Daoy (cell line): ENCODE data around the gene METTL5. TPM values are rescaled to one million over a fixed set of nuclear protein-coding genes. Genes with fewer than 3 reads are reported as not detected.
A peak's percentile ranks its signal among the peaks of the same experiment; 100 is the strongest.
"Not testable (repeated sequence)": the region's sequence is repeated elsewhere in the genome, so short reads cannot be mapped to it uniquely, and the experiment has no call there.

Experiments
- DNase-seq: peaks from one replicate; pipeline ENCODE4 v3.0.0-alpha.2; 2015; ENCODE audit warnings: low read depth
- total RNA-seq: library from RNA; depleted of rRNA; stranded (reverse); fragments of >200 nt; shearing (Covaris generic); gene quantifications from 2 replicates; pipeline ENCODE4 v1.2.3, GENCODE V29; 2014; rRNA removed

The METTL5 gene
- 107 and 163 TPM in 2 replicates for total RNA-seq

- peak; percentile 87 for DNase-seq
These were observed at the start of gene METTL5 for GRCh38 chr2:169824373-169825333. Gene METTL5 (minus strand): TSS chr2:169824905. CDS start chr2:169824597, 308 bp downstream.

- DNase-seq: no peak
These were observed 47.3 kb upstream of the METTL5 start for GRCh38 chr2:169871994-169872393.

- DNase-seq: not testable (repeated sequence)
These were observed 46.7 kb upstream of the METTL5 start for GRCh38 chr2:169871369-169871768.

GRCh38 chr2:169868951-169869350, 44.2 kb upstream of the METTL5 start:
- DNase-seq: no peak

GRCh38 chr2:169867579-169867978, 42.9 kb upstream of the METTL5 start:
- no peak for DNase-seq

GRCh38 chr2:169866230-169866629, 41.5 kb upstream of the METTL5 start:
- not testable (repeated sequence) for DNase-seq

GRCh38 chr2:169865492-169865891, 40.8 kb upstream of the METTL5 start:
- DNase-seq: no peak

- DNase-seq: no peak
These were observed 38.1 kb upstream of the METTL5 start for GRCh38 chr2:169862816-169863215.

GRCh38 chr2:169860149-169860548, 35.4 kb upstream of the METTL5 start:
- no peak for DNase-seq

- DNase-seq: no peak
These were observed 34.7 kb upstream of the METTL5 start for GRCh38 chr2:169859423-169859822.

GRCh38 chr2:169855281-169856258, 30.9 kb upstream of the METTL5 start:
- DNase-seq: not testable (repeated sequence)

GRCh38 chr2:169853041-169853668, 28.4 kb upstream of the METTL5 start:
- DNase-seq: no peak

- DNase-seq: no peak
These were observed 25.0 kb upstream of the METTL5 start for GRCh38 chr2:169849710-169850109.

- DNase-seq: not testable (repeated sequence)
These were observed 24.4 kb upstream of the METTL5 start for GRCh38 chr2:169848959-169849693.

- no peak for DNase-seq
These were observed 20.3 kb upstream of the METTL5 start for GRCh38 chr2:169845016-169845415.

GRCh38 chr2:169841625-169842024, 16.9 kb upstream of the METTL5 start:
- not testable (repeated sequence) for DNase-seq

- no peak for DNase-seq
These were observed 16.0 kb upstream of the METTL5 start for GRCh38 chr2:169840747-169841142.

- DNase-seq: no peak
These were observed 15.4 kb upstream of the METTL5 start for GRCh38 chr2:169839954-169840746.

- no peak for DNase-seq
These were observed 14.2 kb upstream of the METTL5 start for GRCh38 chr2:169838743-169839489.
